K562 (cell line): Measurements from ENCODE around the gene TRNP1. TPM values are rescaled to one million over a fixed set of nuclear protein-coding genes. Genes with fewer than 3 reads are reported as not detected.
A peak's percentile ranks its signal among the peaks of the same experiment; 100 is the strongest.

Experiments
- CHAMP1 ChIP-seq: fragments of 450-650 bp; IDR thresholded peaks from 2 replicates; pipeline ENCODE4 v1.6.1; 2016; ENCODE audit warnings: mild to moderate bottlenecking
- FOXK2 ChIP-seq, 2 experiments: fragments of 450-650 bp; IDR thresholded peaks in 1 of 2; conservative IDR thresholded peaks in 1 of 2; 2 replicates each; pipeline ENCODE4 v1.6.1; 2016; ENCODE audit warnings: low read depth in 2 of 2, mild to moderate bottlenecking in 1 of 2
- FOXP1 ChIP-seq: sonication (generic); formaldehyde crosslinking; IDR thresholded peaks from 2 replicates; pipeline ENCODE4 v1.8.0; 2022; ENCODE audit warnings: mild to moderate bottlenecking, missing genetic modification reagents
- GTF2F1 ChIP-seq: IDR thresholded peaks from 2 replicates; pipeline ENCODE4 v1.6.1; 2011; ENCODE audit warnings: low read depth, low read length, improper control_type of control experiment
- KHSRP ChIP-seq: fragments of 450-650 bp; IDR thresholded peaks from 2 replicates; pipeline ENCODE4 v1.6.1; 2017
- RBM22 ChIP-seq: fragments of 200-400 bp; formaldehyde crosslinking; IDR thresholded peaks from 2 replicates; pipeline ENCODE4 v1.6.1; 2018; ENCODE audit warnings: low read length, low read depth; ENCODE audit not compliant: poor library complexity, severe bottlenecking
- ZBTB1 ChIP-seq: sonication (generic); formaldehyde crosslinking; IDR thresholded peaks from 2 replicates; pipeline ENCODE4 v1.8.1; 2023; ENCODE audit warnings: missing genetic modification reagents, low read depth, mild to moderate bottlenecking, borderline replicate concordance
- ZNF124 ChIP-seq: sonication (generic); formaldehyde crosslinking; IDR thresholded peaks from 2 replicates; pipeline ENCODE4 v1.8.1; 2022; ENCODE audit warnings: missing genetic modification reagents
- ZNF143 ChIP-seq: sonication (generic); formaldehyde crosslinking; IDR thresholded peaks from 2 replicates; pipeline ENCODE4 v1.9.0; 2022; ENCODE audit warnings: mild to moderate bottlenecking, missing genetic modification reagents
- ZNF830 ChIP-seq: fragments of 250-450 bp; sonication (Bioruptor Pico); IDR thresholded peaks from 2 replicates; pipeline ENCODE4 v1.5.0; 2021; ENCODE audit warnings: mild to moderate bottlenecking
- polyA plus RNA-seq, 8 experiments: library from polyadenylated mRNA; depleted of rRNA in 4 of 8; stranded (reverse) in 5 of 8; unstranded in 3 of 8; fragments of >200 nt; fragmentation: Nextera tagmentation in 2 of 8; fragmentation: Illumina TruSeq in 1 of 8; extraction: Ambion mirVana in 2 of 8; extraction: Trizol in 1 of 8; gene quantifications; 2 replicates each; pipeline versions ENCODE4 v1.2.1 to v1.2.3, GENCODE V29; 2011 to 2014; ENCODE audit warnings: inconsistent platforms in 1 of 8, missing spikeins in 1 of 8
- total RNA-seq, 7 experiments: library from RNA; depleted of rRNA in 6 of 7; stranded (reverse); fragments of >200 nt in 6 of 7; fragmentation: Illumina TruSeq in 2 of 7; extraction: Trizol in 2 of 7; gene quantifications; 2 replicates each; pipeline versions ENCODE4 v1.2.1 to v1.2.3, GENCODE V29; 2011 to 2021; ENCODE audit warnings: low replicate concordance in 1 of 7
- TF ChIP-seq, protein P1 (sequence below): sonication (generic); formaldehyde crosslinking; IDR thresholded peaks from 2 replicates; pipeline ENCODE4 v1.9.0; 2022; ENCODE audit warnings: mild to moderate bottlenecking, missing genetic modification reagents
- TF ChIP-seq, protein P2 (sequence below): fragments of 450-650 bp; formaldehyde crosslinking; IDR thresholded peaks from 2 replicates; pipeline ENCODE4 v1.4.0; 2020; ENCODE audit warnings: mild to moderate bottlenecking, moderate library complexity
- TF ChIP-seq, protein P3 (sequence below), 2 experiments: fragments of 200-800 bp in 1 of 2; sonication (Bioruptor generic) in 1 of 2; sonication (generic) in 1 of 2; formaldehyde crosslinking in 1 of 2; IDR thresholded peaks in 1 of 2; conservative IDR thresholded peaks in 1 of 2; 2 replicates each; pipeline versions ENCODE4 v1.5.0 to v1.6.1; 2016 to 2020; ENCODE audit warnings: missing compliant biosample characterization in 1 of 2, missing genetic modification characterization in 1 of 2, missing genetic modification reagents in 1 of 2
- TF ChIP-seq, protein P4 (sequence below): sonication (generic); formaldehyde crosslinking; IDR thresholded peaks from 2 replicates; pipeline ENCODE4 v1.4.0; 2020; ENCODE audit warnings: mild to moderate bottlenecking, missing genetic modification reagents
- TF ChIP-seq, protein P5 (sequence below), 3 experiments: fragments of 200-800 bp in 1 of 3; sonication (Bioruptor generic) in 1 of 3; sonication (generic) in 1 of 3; formaldehyde crosslinking in 1 of 3; IDR thresholded peaks; 2 replicates each; pipeline versions ENCODE4 v1.6.1 to v1.8.0; 2016 to 2022; ENCODE audit warnings: mild to moderate bottlenecking in 2 of 3, missing compliant biosample characterization in 2 of 3, missing genetic modification characterization in 2 of 3, missing genetic modification reagents in 1 of 3

TRNP1 gene
- total and polyA plus RNA-seq, 9 of the 15 experiments (the other 6 are each of a cell fraction or from before 2014, with no cell fraction given) = 0.03 to 1.3 (median 0.95) TPM

GRCh38 chr1:27011976-27012563 lies 18.6 kb downstream of the TRNP1 start (continued):
- TF ChIP-seq, protein P1, sequence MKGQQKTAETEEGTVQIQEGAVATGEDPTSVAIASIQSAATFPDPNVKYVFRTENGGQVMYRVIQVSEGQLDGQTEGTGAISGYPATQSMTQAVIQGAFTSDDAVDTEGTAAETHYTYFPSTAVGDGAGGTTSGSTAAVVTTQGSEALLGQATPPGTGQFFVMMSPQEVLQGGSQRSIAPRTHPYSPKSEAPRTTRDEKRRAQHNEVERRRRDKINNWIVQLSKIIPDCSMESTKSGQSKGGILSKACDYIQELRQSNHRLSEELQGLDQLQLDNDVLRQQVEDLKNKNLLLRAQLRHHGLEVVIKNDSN (CRISPR knock-in tag) = no peak
- TF ChIP-seq ZNF124 (CRISPR knock-in tag) (no peak), CHAMP1 (no peak), ZBTB1 (0 out of 2 replicates have a peak, but pooled peaks have one; percentile 21), ZNF143 (CRISPR knock-in tag) (0 out of 2 replicates have a peak, but pooled peaks have one; percentile 31), ZNF830 (CRISPR knock-in tag) (no peak), FOXK2 (conservative IDR thresholded peaks at IDR 0.05 in 1 of 2, IDR thresholded peaks at IDR 0.05 in 1 of 2; ENCODE audit: low read depth in 2 of 2) (no peak), KHSRP (no peak), GTF2F1 (no peak), RBM22 (no peak), FOXP1 (CRISPR knock-in tag) (0 out of 2 replicates have a peak, but pooled peaks have one; percentile 32)
- TF ChIP-seq, protein P2, sequence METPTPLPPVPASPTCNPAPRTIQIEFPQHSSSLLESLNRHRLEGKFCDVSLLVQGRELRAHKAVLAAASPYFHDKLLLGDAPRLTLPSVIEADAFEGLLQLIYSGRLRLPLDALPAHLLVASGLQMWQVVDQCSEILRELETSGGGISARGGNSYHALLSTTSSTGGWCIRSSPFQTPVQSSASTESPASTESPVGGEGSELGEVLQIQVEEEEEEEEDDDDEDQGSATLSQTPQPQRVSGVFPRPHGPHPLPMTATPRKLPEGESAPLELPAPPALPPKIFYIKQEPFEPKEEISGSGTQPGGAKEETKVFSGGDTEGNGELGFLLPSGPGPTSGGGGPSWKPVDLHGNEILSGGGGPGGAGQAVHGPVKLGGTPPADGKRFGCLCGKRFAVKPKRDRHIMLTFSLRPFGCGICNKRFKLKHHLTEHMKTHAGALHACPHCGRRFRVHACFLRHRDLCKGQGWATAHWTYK (CRISPR knock-in tag) = no peak
- TF ChIP-seq, protein P3, sequence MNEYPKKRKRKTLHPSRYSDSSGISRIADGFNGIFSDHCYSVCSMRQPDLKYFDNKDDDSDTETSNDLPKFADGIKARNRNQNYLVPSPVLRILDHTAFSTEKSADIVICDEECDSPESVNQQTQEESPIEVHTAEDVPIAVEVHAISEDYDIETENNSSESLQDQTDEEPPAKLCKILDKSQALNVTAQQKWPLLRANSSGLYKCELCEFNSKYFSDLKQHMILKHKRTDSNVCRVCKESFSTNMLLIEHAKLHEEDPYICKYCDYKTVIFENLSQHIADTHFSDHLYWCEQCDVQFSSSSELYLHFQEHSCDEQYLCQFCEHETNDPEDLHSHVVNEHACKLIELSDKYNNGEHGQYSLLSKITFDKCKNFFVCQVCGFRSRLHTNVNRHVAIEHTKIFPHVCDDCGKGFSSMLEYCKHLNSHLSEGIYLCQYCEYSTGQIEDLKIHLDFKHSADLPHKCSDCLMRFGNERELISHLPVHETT (CRISPR knock-in tag; conservative IDR thresholded peaks at IDR 0.05 in 1 of 2, IDR thresholded peaks at IDR 0.05 in 1 of 2) = no peak
- TF ChIP-seq, protein P4, sequence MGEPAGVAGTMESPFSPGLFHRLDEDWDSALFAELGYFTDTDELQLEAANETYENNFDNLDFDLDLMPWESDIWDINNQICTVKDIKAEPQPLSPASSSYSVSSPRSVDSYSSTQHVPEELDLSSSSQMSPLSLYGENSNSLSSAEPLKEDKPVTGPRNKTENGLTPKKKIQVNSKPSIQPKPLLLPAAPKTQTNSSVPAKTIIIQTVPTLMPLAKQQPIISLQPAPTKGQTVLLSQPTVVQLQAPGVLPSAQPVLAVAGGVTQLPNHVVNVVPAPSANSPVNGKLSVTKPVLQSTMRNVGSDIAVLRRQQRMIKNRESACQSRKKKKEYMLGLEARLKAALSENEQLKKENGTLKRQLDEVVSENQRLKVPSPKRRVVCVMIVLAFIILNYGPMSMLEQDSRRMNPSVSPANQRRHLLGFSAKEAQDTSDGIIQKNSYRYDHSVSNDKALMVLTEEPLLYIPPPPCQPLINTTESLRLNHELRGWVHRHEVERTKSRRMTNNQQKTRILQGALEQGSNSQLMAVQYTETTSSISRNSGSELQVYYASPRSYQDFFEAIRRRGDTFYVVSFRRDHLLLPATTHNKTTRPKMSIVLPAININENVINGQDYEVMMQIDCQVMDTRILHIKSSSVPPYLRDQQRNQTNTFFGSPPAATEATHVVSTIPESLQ = no peak
- TF ChIP-seq, protein P5, sequence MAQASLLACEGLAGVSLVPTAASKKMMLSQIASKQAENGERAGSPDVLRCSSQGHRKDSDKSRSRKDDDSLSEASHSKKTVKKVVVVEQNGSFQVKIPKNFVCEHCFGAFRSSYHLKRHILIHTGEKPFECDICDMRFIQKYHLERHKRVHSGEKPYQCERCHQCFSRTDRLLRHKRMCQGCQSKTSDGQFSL (CRISPR knock-in tag; IDR thresholded peaks at IDR 0.05) = no peak
- TF ChIP-seq, protein P5 (tag; IDR thresholded peaks at IDR 0.05) = 0 out of 4 replicates have a peak, but pooled peaks of 1 of the 2 experiments have one; percentile 42
